GM18507 (cell line): ENCODE data around the gene SLC4A7.

Experiments used
- DNase-seq: peaks from one replicate; pipeline ENCODE4 v3.0.0; 2011; ENCODE audit warnings: low read depth; ENCODE audit not compliant: insufficient read length; ENCODE audit errors: extremely low spot score
- FAIRE-seq: peaks from 2 replicates; lab custom pipeline; 2011; peaks lifted over from hg19 to GRCh38; lab: Jason Lieb, UNC

SLC4A7 gene

DNA sequence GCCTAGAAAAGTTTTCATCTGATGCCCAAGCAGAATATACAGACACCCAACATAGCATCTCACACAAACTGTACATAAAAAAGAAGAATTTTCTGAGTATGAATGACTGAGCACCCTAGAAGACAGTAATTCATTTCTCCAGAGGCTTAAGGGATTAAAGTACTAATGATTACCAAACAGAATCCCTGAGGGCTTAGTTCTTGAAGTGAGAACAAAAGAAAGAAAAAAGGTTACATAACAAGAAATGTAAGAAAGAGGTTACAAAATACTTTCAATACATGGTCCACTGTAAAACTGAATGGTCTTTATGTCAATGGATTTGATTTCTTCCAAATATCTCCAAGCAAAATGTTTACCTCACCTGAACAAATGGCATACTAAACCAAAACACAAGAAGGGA lies 105.9 kb downstream of the SLC4A7 start:
- FAIRE-seq (no peak), DNase-seq (no peak)

- no peak for FAIRE-seq
- DNase-seq = no peak
Observed at GRCh38 chr3:27376109-27376772, 107.9 kb downstream of the SLC4A7 start.

- peak; percentile 88 for FAIRE-seq
Observed at GRCh38 chr3:27368831-27369607, 115.2 kb downstream of the SLC4A7 start, which contains the start of gene NEK10. NEK10 (minus strand) TSS chr3:27369383; CDS start chr3:27352882, 16,501 bp downstream.

DNA sequence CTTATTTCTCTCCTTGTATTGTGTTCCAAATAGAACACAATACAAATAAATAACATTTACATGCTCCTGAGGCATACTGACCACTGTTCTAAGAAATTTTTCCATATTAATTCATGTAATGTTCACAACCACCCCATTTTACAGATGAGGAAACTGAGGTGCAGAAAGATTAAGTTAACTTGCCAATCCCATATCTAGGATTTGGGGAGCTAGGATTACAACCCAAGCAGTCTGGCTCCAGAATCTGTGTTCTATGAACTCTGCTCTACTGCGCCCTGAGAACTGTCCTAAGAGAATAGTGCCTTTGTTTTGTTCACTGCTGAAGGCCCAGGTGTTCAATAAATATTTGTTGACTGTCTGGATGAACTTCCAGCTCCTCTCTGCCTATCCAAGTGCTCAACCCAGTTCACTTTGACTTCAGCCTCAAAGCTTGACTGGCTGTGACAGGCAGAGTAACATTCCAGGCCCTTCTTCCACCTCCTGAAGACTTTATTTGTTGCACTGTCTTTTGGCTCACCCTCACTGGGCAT lies 118.1 kb downstream of the SLC4A7 start:
- DNase-seq (no peak), FAIRE-seq (no peak)

More at GRCh38 chr3:27368831-27369607, 115.2 kb downstream of the SLC4A7 start, which contains the start of gene NEK10:
- peak; percentile 94 for DNase-seq

GRCh38 chr3:27360113-27361078 lies 123.8 kb downstream of the SLC4A7 start:
- peak; percentile 89 for FAIRE-seq
- DNase-seq = no peak

DNA sequence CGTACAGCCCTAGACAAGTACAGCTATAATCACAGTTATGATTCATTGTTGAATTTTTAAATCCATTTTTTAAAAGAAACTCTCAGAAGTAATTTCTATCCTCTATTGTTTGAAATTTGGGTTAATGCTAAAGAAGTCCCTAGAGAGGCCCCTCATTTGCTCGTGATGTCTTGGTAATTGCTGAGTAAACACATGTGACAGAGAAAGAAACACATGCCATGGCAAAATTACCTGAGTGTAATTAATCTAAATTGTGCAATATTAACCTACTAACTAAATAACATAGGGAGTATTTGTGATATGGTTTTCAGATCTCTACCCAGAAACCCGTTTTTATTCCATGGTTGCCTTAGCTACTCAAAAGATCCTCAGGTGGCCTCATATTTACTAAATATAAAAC lies 125.8 kb downstream of the SLC4A7 start:
- DNase-seq = no peak
- FAIRE-seq = no peak

DNA sequence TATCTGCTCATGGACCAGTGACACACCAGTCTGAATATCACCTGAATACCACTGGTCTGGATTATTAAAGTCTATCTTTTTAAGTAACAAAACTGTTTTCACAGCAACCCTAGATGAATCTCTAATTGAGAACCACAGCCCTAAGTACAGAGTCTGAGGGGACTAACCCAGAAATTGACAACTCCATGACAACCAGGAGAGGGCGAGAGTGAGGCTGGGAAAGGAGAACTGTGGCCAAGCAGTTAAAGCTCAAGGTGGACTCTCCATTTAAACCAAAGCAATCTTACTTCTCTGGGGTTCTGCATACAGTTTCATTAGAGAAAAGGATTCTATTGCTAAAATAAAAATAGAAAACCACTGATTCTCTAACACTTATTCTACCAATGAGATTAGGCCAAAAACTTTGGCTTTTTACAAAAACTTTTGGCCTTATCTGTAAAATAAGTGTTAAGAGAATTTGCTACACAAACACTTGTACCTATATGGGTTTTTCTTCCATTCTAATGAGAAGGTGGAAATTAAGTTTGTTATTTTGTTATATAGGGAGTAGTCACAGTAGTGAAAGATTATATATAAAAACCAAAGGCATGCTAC lies 126.4 kb downstream of the SLC4A7 start:
- peak; percentile 95 for FAIRE-seq
- DNase-seq = peak; percentile 26

DNA sequence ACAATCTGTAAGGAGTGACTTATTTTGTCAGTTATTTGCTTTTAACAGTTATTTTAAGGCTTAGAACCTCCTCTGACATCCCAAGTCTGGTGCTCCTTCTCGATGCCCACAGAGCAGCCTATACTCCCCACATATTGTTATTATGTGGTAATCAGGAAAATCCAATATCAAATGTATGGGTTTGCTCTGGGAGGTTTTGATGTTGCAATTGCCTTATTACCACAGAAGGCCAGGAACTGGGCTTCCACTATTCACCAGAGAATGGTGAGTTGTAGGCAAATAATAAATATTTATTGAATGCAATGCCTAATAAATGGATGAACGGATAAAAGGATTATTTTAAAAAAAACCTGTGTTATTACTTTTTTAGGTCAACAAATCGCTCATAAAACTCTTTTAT lies 127.2 kb downstream of the SLC4A7 start:
- DNase-seq = no peak
- no peak for FAIRE-seq

GRCh38 chr3:27354588-27355203 lies 129.5 kb downstream of the SLC4A7 start:
- FAIRE-seq = no peak
- DNase-seq = no peak

GRCh38 chr3:27354161-27354560 lies 130.0 kb downstream of the SLC4A7 start:
- FAIRE-seq (no peak), DNase-seq (no peak)

GRCh38 chr3:27353221-27353620 lies 131.0 kb downstream of the SLC4A7 start:
- FAIRE-seq (no peak), DNase-seq (no peak)

GRCh38 chr3:27352047-27352446 lies 132.1 kb downstream of the SLC4A7 start:
- DNase-seq (no peak), FAIRE-seq (no peak)

DNA sequence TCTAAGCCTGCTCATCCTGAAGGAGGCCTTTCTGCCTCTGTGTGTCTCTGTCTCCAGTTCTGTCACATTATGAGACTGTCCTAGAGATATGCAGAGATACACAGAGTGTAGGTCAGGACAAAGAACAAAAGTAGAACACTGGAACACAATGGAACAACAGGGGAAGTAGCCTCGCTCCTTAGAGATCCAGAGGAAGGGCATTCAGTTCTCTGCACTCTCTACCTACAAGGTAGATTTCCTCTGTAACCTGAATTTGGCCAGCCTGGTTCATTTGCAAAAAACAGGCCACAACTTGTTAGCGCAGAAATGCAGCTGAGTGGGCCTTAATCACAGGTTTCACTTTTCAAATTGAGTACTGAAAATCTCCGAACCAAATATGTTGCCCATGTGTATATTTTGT lies 134.4 kb downstream of the SLC4A7 start:
- FAIRE-seq = peak; percentile 67

DNA sequence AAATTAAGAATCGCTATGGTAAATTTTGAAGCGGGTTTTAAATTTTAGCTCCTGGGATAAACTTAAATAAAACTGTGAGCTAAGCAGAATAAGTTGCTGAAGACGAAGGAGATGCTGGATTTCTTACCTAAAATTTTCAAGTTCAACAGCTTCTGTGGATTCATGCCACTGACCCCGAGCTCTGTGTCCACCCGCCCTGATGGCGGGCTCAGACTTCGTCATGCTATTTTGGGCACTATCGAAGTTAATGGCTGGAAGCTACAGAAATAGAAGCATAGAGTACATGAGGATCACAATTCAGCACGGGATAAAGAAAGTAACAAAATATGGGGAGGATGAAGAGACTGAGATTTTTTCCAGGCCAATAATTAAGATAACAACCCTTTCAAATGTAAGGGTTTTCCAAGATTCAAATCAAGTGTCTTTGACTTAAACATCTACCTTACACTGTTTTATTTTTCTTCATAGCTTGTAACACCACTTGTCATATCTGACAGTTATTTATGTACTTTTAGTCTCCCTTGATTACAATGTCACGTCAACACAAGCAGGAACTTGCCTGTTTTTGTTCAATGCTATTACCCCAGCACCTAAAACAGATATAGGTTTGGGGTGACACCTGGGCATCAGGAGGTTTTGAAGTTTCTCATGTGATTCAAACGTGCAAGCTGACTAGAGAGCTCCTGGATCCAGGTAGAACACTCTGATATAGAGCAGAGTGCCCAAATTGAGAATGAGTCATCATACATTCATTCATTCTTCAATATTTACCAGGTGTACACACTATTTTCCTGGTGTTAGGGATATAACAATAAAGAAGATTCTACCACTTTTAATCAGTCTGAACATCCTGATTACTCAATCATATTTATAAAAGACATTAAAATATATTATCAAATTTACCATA lies 138.0 kb downstream of the SLC4A7 start:
- FAIRE-seq (no peak), DNase-seq (no peak)

More for the DNA sequence above, 134.4 kb downstream of the SLC4A7 start:
- no peak for DNase-seq

GRCh38 chr3:27345493-27345892 lies 138.7 kb downstream of the SLC4A7 start:
- FAIRE-seq (no peak), DNase-seq (no peak)

DNA sequence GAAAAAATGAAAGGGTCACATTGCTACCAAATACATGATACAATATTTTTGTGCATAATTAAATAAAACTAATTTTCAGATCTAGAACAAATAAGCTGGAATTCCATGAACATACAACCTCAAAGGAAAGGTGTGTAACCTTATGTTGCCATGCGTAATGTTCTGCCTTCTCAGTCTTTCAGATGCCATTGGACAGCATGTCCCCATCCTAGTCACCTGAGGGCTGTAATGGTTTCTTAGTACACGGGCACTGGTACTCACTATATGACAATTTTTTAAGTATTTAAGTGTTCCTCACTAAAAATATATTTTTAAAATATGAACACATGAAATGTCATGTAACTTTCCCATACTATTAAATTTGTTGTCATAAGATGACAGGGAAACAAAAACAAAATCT lies 139.1 kb downstream of the SLC4A7 start:
- no peak for DNase-seq
- no peak for FAIRE-seq

GRCh38 chr3:27344192-27344591 lies 140.0 kb downstream of the SLC4A7 start:
- FAIRE-seq = no peak
- no peak for DNase-seq

GRCh38 chr3:27342267-27342666 lies 141.9 kb downstream of the SLC4A7 start:
- no peak for FAIRE-seq

More at GRCh38 chr3:27342267-27342666, 141.9 kb downstream of the SLC4A7 start:
- DNase-seq = no peak
